Measurements from ENCODE around the gene DLG5.

GRCh38 chr10:77818378-77818777 lies 108.2 kb downstream of the DLG5 start:
- TF ChIP-seq CTCF (IDR thresholded peaks at IDR 0.05) (no peak), POLR2A (IDR thresholded peaks at IDR 0.05) (no peak)

All from heart left ventricle (tissue), 13 donors.